HCT116 (cell line): ENCODE measurements around the gene KIRREL3. TPM values are rescaled to one million over a fixed set of nuclear protein-coding genes. Genes with fewer than 3 reads are reported as not detected.

Experiments used
- ATAC-seq: fragments of 200-7000 bp; cut with Tn5 transposase; 2 replicates; pipeline ENCODE4 v1.9.1; 2020; ENCODE audit warnings: mild to moderate bottlenecking, moderate library complexity
- BruUV-seq: library from RNA; stranded (reverse); fragments of 400-500 nt; replicated peaks from 2 replicates; lab custom pipeline; 2021; lab: Mats Ljungman, UMichigan
- CTCF ChIA-PET: fragments of 300-600 bp; sonication (Branson Sonifier 250); formaldehyde crosslinking; loops from one replicate; lab custom pipeline; 2021; ENCODE audit warnings: antibody characterized with exemption; lab: Charles Lee
- POLR2A ChIA-PET: fragments of 300-600, 350-600 bp; sonication (Branson Sonifier 250); formaldehyde crosslinking; loops from one replicate; lab custom pipeline; 2021; ENCODE audit warnings: antibody characterized with exemption; lab: Charles Lee
- RAD21 ChIA-PET, 2 experiments: fragments of 300-600 bp; sonication (Branson Sonifier 250); formaldehyde crosslinking; loops; one replicate each; lab custom pipeline; 2023; ENCODE audit warnings: low total read pairs in 2 of 2; ENCODE audit not compliant: uncharacterized antibody in 2 of 2, unreplicated experiment in 2 of 2, low non-redundant PET in 1 of 2; lab: Charles Lee
- DNase-seq: peaks from one replicate; pipeline ENCODE4 v3.0.0-alpha.2; 2010; ENCODE audit warnings: low read depth, low spot score
- H2AFZ ChIP-seq: fragments of 200-600 bp; shearing (Covaris generic), sonication (generic); 2 replicates; pipeline ENCODE4 v1.6.1; 2017; ENCODE audit warnings: low read depth, mixed run types, mixed read lengths, antibody characterized with exemption, low read length; ENCODE audit not compliant: poor library complexity, severe bottlenecking
- H3K27ac ChIP-seq: 2 replicates; pipeline ENCODE4 v1.5.1; 2012; ENCODE audit warnings: low read depth, low read length
- H3K27me3 ChIP-seq: fragments of 200-600 bp; sonication (generic); 2 replicates; pipeline ENCODE4 v1.6.1; 2016; ENCODE audit warnings: mixed run types, low read length, mixed read lengths; ENCODE audit not compliant: insufficient read depth
- H3K36me3 ChIP-seq, 2 experiments: fragments of 200-500 bp in 1 of 2; fragments of 200-600 bp in 1 of 2; sonication (Bioruptor generic) in 1 of 2; sonication (generic) in 1 of 2; 2 replicates each; pipeline versions ENCODE4 v1.5.1 to v1.6.1; 2014 to 2016; ENCODE audit warnings: low read length in 2 of 2, inconsistent platforms in 1 of 2, mixed read lengths in 1 of 2, mixed run types in 1 of 2; ENCODE audit not compliant: insufficient read depth in 2 of 2, control insufficient read depth in 1 of 2
- H3K4me1 ChIP-seq, 2 experiments: fragments of 200-600 bp in 1 of 2; sonication (generic) in 1 of 2; 2 replicates each; pipeline versions ENCODE4 v1.5.1 to v1.6.1; 2012 to 2017; ENCODE audit warnings: low read length in 2 of 2, inconsistent platforms in 1 of 2, mild to moderate bottlenecking in 1 of 2, mixed read lengths in 1 of 2, mixed run types in 1 of 2, moderate library complexity in 1 of 2; ENCODE audit not compliant: insufficient read depth in 2 of 2, control insufficient read depth in 1 of 2
- H3K4me2 ChIP-seq: fragments of 200-600 bp; sonication (generic); 2 replicates; pipeline ENCODE4 v1.6.1; 2017; ENCODE audit warnings: mixed run types, low read length, mixed read lengths
- H3K4me3 ChIP-seq, 2 experiments: fragments of 200-600 bp in 1 of 2; sonication (generic) in 1 of 2; replicated peaks in 1 of 2; 2 replicates each; pipeline ENCODE4 v1.5.1; 2011 to 2016; ENCODE audit warnings: low read length in 2 of 2, control low read depth in 1 of 2, low read depth in 1 of 2, mild to moderate bottlenecking in 1 of 2, mixed read lengths in 1 of 2, mixed run types in 1 of 2
- H3K79me2 ChIP-seq: fragments of 200-600 bp; sonication (generic); 2 replicates; pipeline ENCODE4 v1.6.1; 2017; ENCODE audit warnings: mild to moderate bottlenecking, mixed run types, low read length, moderate library complexity, mixed read lengths; ENCODE audit not compliant: insufficient read depth
- H3K9ac ChIP-seq: fragments of 200-600 bp; sonication (generic); 2 replicates; pipeline ENCODE4 v1.6.1; 2016; ENCODE audit warnings: low read length, mixed read lengths
- H3K9me2 ChIP-seq: fragments of 200-600 bp; sonication (generic), shearing (Covaris generic); 2 replicates; pipeline ENCODE4 v1.6.1; 2017; ENCODE audit warnings: mixed run types, mild to moderate bottlenecking, moderate library complexity; ENCODE audit not compliant: insufficient read depth
- H3K9me3 ChIP-seq, 2 experiments: fragments of 200-500 bp in 1 of 2; fragments of 200-600 bp in 1 of 2; sonication (Bioruptor generic) in 1 of 2; sonication (generic) in 1 of 2; 2 replicates each; pipeline ENCODE4 v1.6.1; 2014 to 2017; ENCODE audit warnings: low read length in 2 of 2, mixed read lengths in 2 of 2, inconsistent platforms in 1 of 2, low read depth in 1 of 2, mild to moderate bottlenecking in 1 of 2, mixed run types in 1 of 2, moderate library complexity in 1 of 2; ENCODE audit not compliant: control insufficient read depth in 1 of 2, insufficient read depth in 1 of 2
- H4K20me1 ChIP-seq: fragments of 200-600 bp; sonication (generic), shearing (Covaris generic); 2 replicates; pipeline ENCODE4 v1.6.1; 2017; ENCODE audit warnings: mixed run types, mild to moderate bottlenecking, moderate library complexity; ENCODE audit not compliant: insufficient read depth
- CBX3 ChIP-seq: IDR thresholded peaks from 2 replicates; pipeline ENCODE4 v1.6.1; 2012; ENCODE audit warnings: low read depth
- CEBPB ChIP-seq: IDR thresholded peaks from 2 replicates; pipeline ENCODE4 v1.6.1; 2012; ENCODE audit warnings: low read depth
- CTCF ChIP-seq, 3 experiments: fragments of 200-600 bp in 1 of 3; sonication (generic) in 1 of 3; IDR thresholded peaks in 2 of 3; conservative IDR thresholded peaks in 1 of 3; 2 replicates each; pipeline ENCODE4 v1.5.1; 2012 to 2017; ENCODE audit warnings: low read depth in 2 of 3, low read length in 2 of 3, antibody characterized with exemption in 1 of 3, borderline replicate concordance in 1 of 3, control low read depth in 1 of 3, mild to moderate bottlenecking in 1 of 3, mixed read lengths in 1 of 3, mixed run types in 1 of 3, moderate library complexity in 1 of 3; ENCODE audit not compliant: insufficient read depth in 1 of 3
- EGR1 ChIP-seq: IDR thresholded peaks from 2 replicates; pipeline ENCODE4 v1.6.1; 2012; ENCODE audit warnings: low read depth
- ELF1 ChIP-seq: IDR thresholded peaks from 2 replicates; pipeline ENCODE4 v1.6.1; 2012; ENCODE audit warnings: low read depth, borderline replicate concordance
- EZH2phosphoT487 ChIP-seq: fragments of 200-600 bp; IDR thresholded peaks from 2 replicates; pipeline ENCODE4 v1.6.1; 2018; ENCODE audit warnings: antibody characterized with exemption, borderline replicate concordance
- FOSL1 ChIP-seq: IDR thresholded peaks from 2 replicates; pipeline ENCODE4 v1.6.1; 2012; ENCODE audit warnings: low read depth
- JUND ChIP-seq: IDR thresholded peaks from 2 replicates; pipeline ENCODE4 v1.6.1; 2012
- POLR2A ChIP-seq: IDR thresholded peaks from 2 replicates; pipeline ENCODE4 v1.7.0; 2011; ENCODE audit warnings: borderline replicate concordance; ENCODE audit not compliant: insufficient read depth, insufficient read length; ENCODE audit errors: extremely low read depth
- POLR2AphosphoS5 ChIP-seq: IDR thresholded peaks from 2 replicates; pipeline ENCODE4 v1.6.1; 2011; ENCODE audit warnings: mild to moderate bottlenecking, low read depth, low read length, moderate library complexity
- SIN3A ChIP-seq: IDR thresholded peaks from 2 replicates; pipeline ENCODE4 v1.6.1; 2012; ENCODE audit warnings: low read depth
- SP1 ChIP-seq: IDR thresholded peaks from 2 replicates; pipeline ENCODE4 v1.6.1; 2012; ENCODE audit warnings: low read depth
- SRF ChIP-seq: IDR thresholded peaks from 2 replicates; pipeline ENCODE4 v1.6.1; 2012; ENCODE audit warnings: low read depth
- TCF7L2 ChIP-seq: IDR thresholded peaks from 2 replicates; pipeline ENCODE4 v1.7.0; 2011; ENCODE audit warnings: borderline replicate concordance, inconsistent platforms; ENCODE audit not compliant: insufficient read depth, insufficient read length; ENCODE audit errors: extremely low read depth
- YY1 ChIP-seq: IDR thresholded peaks from 2 replicates; pipeline ENCODE4 v1.6.1; 2011; ENCODE audit warnings: low read length, low read depth, moderate library complexity, mild to moderate bottlenecking; ENCODE audit not compliant: insufficient replicate concordance; ENCODE audit errors: extremely low read depth
- ZBTB33 ChIP-seq: IDR thresholded peaks from 2 replicates; pipeline ENCODE4 v1.6.1; 2011; ENCODE audit warnings: mild to moderate bottlenecking, low read length, moderate library complexity; ENCODE audit not compliant: insufficient replicate concordance; ENCODE audit errors: extremely low read depth
- ZNF274 ChIP-seq: fragments of 200-500 bp; sonication (Bioruptor generic); IDR thresholded peaks from 2 replicates; pipeline ENCODE4 v1.6.1; 2014; ENCODE audit warnings: mild to moderate bottlenecking, low read depth, low read length, inconsistent platforms
- intact Hi-C: fragments of 100-400 bp; cut with micrococcal nuclease; formaldehyde crosslinking; loops from 2 replicates; pipeline ENCODE4 v1.10.0; 2022
- total RNA-seq: library from RNA; stranded (reverse); gene quantifications from one replicate; pipeline ENCODE4 v1.2.1, GENCODE V29; 2021; ENCODE audit not compliant: unreplicated experiment
- TF ChIP-seq, protein P1 (sequence below): IDR thresholded peaks from 2 replicates; pipeline ENCODE4 v1.6.1; 2012
- TF ChIP-seq, protein P2 (sequence below): IDR thresholded peaks from 2 replicates; pipeline ENCODE4 v1.6.1; 2012; ENCODE audit warnings: low read depth

KIRREL3 gene
- total RNA-seq, 1 experiment from 2014 or later = not detected

- POLR2A ChIA-PET = no interaction called here
- DNase-seq (no peak), ATAC-seq (no peak)
- H2AFZ ChIP-seq = no peak overlapping the region
- H3K4me2 ChIP-seq = no peak overlapping the region
- no peaks in the 10 kb centered on the region for H4K20me1 ChIP-seq
- H3K79me2 ChIP-seq = no peaks in the 10 kb centered on the region
- H3K9me3 ChIP-seq = no peaks in the 10 kb centered on the region
- H3K36me3 ChIP-seq = no peaks in the 10 kb centered on the region
- no peak overlapping the region for H3K27ac ChIP-seq
- intact Hi-C loops = no loop called here
- BruUV-seq = no TSS peak
- RAD21 ChIA-PET = no interaction called here
- H3K9me2 ChIP-seq = no peaks in the 10 kb centered on the region
- no peak overlapping the region for H3K9ac ChIP-seq
- peaks cover 62% of the 10 kb centered on the region for H3K27me3 ChIP-seq
- no peaks in the 10 kb centered on the region for H3K4me1 ChIP-seq
- CTCF ChIA-PET = interaction anchor here (1.8 kb wide), 1 partner anchor 72 kb away, joined by 4 read pairs; no protein-coding TSS in a partner anchor
- H3K4me3 ChIP-seq = no peak overlapping the region
- TF ChIP-seq FOSL1 (no peak), ZBTB33 (no peak), CBX3 (no peak), TCF7L2 (no peak), SIN3A (no peak), ELF1 (no peak), EGR1 (no peak), SP1 (no peak), POLR2AphosphoS5 (no peak), JUND (no peak), EZH2phosphoT487 (no peak), CTCF (IDR thresholded peaks at IDR 0.05 in 2 of 3, conservative IDR thresholded peaks at IDR 0.05 in 1 of 3; ENCODE audit: borderline replicate concordance in 1 of 3, insufficient read depth in 1 of 3, low read depth in 2 of 3, low read length in 2 of 3) (no peak), YY1 (no peak), ZNF274 (no peak), SRF (no peak), CEBPB (no peak), POLR2A (no peak)
- TF ChIP-seq, protein P1, sequence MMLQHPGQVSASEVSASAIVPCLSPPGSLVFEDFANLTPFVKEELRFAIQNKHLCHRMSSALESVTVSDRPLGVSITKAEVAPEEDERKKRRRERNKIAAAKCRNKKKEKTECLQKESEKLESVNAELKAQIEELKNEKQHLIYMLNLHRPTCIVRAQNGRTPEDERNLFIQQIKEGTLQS = no peak
- TF ChIP-seq, protein P2, sequence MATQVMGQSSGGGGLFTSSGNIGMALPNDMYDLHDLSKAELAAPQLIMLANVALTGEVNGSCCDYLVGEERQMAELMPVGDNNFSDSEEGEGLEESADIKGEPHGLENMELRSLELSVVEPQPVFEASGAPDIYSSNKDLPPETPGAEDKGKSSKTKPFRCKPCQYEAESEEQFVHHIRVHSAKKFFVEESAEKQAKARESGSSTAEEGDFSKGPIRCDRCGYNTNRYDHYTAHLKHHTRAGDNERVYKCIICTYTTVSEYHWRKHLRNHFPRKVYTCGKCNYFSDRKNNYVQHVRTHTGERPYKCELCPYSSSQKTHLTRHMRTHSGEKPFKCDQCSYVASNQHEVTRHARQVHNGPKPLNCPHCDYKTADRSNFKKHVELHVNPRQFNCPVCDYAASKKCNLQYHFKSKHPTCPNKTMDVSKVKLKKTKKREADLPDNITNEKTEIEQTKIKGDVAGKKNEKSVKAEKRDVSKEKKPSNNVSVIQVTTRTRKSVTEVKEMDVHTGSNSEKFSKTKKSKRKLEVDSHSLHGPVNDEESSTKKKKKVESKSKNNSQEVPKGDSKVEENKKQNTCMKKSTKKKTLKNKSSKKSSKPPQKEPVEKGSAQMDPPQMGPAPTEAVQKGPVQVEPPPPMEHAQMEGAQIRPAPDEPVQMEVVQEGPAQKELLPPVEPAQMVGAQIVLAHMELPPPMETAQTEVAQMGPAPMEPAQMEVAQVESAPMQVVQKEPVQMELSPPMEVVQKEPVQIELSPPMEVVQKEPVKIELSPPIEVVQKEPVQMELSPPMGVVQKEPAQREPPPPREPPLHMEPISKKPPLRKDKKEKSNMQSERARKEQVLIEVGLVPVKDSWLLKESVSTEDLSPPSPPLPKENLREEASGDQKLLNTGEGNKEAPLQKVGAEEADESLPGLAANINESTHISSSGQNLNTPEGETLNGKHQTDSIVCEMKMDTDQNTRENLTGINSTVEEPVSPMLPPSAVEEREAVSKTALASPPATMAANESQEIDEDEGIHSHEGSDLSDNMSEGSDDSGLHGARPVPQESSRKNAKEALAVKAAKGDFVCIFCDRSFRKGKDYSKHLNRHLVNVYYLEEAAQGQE = no peak
These were observed 321.5 kb downstream of the KIRREL3 start for GRCh38 chr11:126679033-126679432.
